Smooth muscle cell of the coronary artery (primary cell): ENCODE results near the gene CHADL. TPM values are rescaled to one million over a fixed set of nuclear protein-coding genes. Genes with fewer than 3 reads are reported as not detected.

ENCODE experiments used
- total RNA-seq: library from RNA; depleted of rRNA; stranded (reverse); fragments of >200 nt; gene quantifications from 2 replicates; pipeline ENCODE4 v1.2.3, GENCODE V29; 2014; ENCODE audit warnings: low replicate concordance

Gene CHADL, protein sequence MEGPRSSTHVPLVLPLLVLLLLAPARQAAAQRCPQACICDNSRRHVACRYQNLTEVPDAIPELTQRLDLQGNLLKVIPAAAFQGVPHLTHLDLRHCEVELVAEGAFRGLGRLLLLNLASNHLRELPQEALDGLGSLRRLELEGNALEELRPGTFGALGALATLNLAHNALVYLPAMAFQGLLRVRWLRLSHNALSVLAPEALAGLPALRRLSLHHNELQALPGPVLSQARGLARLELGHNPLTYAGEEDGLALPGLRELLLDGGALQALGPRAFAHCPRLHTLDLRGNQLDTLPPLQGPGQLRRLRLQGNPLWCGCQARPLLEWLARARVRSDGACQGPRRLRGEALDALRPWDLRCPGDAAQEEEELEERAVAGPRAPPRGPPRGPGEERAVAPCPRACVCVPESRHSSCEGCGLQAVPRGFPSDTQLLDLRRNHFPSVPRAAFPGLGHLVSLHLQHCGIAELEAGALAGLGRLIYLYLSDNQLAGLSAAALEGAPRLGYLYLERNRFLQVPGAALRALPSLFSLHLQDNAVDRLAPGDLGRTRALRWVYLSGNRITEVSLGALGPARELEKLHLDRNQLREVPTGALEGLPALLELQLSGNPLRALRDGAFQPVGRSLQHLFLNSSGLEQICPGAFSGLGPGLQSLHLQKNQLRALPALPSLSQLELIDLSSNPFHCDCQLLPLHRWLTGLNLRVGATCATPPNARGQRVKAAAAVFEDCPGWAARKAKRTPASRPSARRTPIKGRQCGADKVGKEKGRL
- total RNA-seq, result 0.12 and 0.60 TPM in 2 replicates

DNA sequence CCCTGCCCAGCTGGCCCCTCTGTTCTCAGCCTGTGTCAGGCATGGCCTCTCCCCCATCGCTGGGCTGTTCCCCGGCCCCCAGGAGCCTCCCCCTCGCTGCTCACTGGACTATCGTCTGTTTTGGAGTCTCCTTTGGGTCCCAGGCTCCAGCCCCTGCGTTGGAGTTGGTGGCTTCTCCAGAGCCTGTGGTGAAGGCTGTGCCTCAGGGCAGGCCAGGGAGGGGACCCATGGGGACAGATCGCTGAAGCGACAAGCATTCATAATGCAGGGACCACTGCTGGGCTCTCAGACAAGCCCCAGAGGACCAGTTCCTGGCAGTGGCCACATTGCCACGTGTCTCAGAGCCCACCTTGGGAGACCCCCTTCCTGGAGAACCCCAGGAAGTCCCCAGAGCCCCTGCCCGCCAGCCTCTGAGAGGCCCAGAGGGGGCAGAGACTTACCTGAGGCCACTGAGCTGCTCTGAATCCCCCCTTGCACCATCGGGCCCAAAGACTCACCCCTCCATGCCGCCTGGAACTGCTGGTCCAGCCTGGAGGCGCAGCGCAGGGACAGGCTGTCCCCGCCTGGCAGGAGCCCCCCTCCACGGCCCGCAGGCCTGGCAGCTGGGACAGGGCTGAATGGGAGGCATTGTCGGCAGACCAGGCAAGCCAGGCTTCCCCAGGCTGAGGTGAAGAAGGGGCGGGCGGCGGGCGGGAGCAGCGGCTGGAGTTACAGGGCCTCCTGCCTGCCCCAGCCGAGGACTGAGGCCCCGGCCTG, at the start of gene CHADL:
Gene CHADL, minus strand, starts transcription at position 555 of the 756 bp plus-strand sequence. Its CDS starts 50 bp downstream, at position 505.

DNA sequence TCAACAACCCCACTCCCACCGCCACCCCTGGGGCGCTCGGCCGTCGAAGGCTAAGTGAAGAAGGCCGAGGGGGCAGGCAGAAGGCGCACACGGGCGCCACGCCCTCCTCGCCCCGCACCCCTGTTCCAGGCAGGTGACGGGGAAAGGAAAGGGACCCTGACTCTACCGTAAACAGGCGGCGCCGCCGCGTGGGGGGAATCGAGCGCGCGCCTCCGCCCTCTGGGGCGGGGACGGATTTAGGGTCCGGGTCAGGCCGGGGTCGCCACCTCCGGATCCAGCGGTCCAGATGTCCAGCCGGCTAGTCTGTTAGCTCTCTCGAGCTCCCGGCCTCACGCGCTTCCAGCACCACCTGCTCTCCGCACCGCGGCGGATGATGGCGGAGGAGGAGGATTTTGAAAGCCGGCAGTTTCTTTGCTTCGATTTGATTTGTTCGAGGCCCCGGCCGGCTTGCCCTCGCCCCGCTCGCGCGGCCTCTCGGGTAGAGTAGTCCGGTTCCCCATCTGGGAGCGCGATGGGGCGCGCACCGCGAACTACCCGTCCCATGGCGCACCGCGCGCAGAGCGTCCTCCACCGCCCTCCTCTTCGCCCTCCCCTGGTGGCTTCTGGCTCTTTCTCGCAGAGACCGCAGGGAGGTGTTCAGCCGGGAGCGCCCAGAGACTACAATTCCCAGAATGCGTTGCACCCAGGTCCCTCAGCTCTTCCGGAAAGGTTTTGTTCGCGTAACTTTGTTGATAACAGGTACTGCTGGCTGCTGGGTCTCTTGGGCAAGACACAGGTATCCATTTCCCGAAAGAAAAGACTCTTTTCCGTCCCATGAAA, 45.3 kb upstream of the CHADL start, which contains the start of gene RANGAP1:
Gene RANGAP1, minus strand, starts transcription at position 368 of the 819 bp plus-strand sequence. CDS start 5,143 bp downstream, outside the sequence.

DNA sequence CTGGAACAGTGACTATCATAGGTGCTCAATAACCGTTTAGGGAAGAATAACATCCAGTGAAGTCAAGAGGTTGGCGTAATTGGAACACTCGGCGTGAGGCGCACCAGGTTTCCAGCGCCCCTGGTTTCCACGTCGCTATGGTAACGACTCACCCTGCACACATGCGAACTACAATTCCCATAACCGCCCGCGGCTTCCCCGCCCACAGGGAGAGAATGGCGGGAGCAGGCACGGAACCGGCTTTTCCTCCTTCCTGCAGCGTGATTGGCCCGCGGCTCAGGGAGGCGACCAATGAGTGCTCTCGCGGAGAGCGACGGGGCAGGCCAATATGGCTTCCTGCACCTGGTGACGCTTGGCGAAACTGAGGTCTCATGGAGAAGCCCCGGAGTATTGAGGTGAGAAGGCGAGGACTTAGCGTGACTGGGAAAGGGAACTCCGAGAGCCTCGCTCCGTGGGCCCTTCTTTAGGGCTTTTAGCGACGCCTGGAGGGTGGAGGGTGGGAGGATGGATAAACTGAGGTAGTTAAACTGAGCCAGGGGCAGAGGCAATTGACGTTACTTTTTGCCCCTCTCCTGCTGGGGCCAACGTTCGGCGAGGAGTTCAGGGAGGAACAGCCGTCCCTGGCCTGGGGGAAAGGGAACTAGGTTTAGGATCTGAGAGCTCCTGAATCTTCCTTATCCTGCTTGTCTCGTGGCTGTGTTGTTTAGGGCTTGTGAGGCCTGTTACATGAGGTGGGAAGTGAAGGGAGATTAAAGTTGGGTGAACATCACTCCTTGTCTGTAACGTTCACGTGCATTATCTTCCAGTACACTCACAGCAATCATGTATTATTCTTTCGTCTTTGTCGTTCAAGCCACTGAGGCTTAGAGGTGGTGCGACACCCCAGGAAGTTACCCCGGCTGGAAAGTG, 35.5 kb downstream of the CHADL start, which contains the start of gene L3MBTL2:
Gene L3MBTL2, plus strand, starts transcription at position 321 of the 909 bp plus-strand sequence. Its CDS starts 51 bp downstream, at position 372.

Other genes starting within 250 kb of the CHADL start
- 26.5 and 32.1 TPM in 2 replicates for gene EP300, start 148.3 kb downstream of the CHADL start, total RNA-seq
- 18.4 and 19.1 TPM in 2 replicates for gene L3MBTL2, start 35.6 kb downstream of the CHADL start, total RNA-seq
- 30.9 and 62.8 TPM in 2 replicates for gene RANGAP1, start 45.3 kb upstream of the CHADL start, total RNA-seq
- 39.3 and 61.9 TPM in 2 replicates for gene ZC3H7B, start 60.6 kb upstream of the CHADL start, total RNA-seq
- 4.5 and 10.5 TPM in 2 replicates for gene TEF, start 141.0 kb upstream of the CHADL start, total RNA-seq
- 10.1 TPM in 2 replicates for gene TOB2, start 205.9 kb upstream of the CHADL start, total RNA-seq
- 59.8 and 62.2 TPM in 2 replicates for gene PHF5A, start 227.8 kb upstream of the CHADL start, total RNA-seq
- gene ACO2, start 228.2 kb upstream of the CHADL start, total RNA-seq, result 67.7 and 78.2 TPM in 2 replicates